RWPE1 (cell line): ENCODE measurements around the gene SKI.

ENCODE experiments used
- CTCF ChIA-PET: fragments of 350-600 bp; sonication (Branson Sonifier 250); formaldehyde crosslinking; extraction: SDS; loops from one replicate; lab custom pipeline; 2021; lab: Yijun Ruan, JAX
- POLR2A ChIA-PET: fragments of 400-600 bp; formaldehyde crosslinking; extraction: SDS; loops from one replicate; lab custom pipeline; 2020; ENCODE audit warnings: antibody characterized with exemption; ENCODE audit not compliant: low non-redundant PET; lab: Yijun Ruan, JAX
- DNase-seq: peaks from one replicate; pipeline ENCODE4 v3.0.0; 2012; ENCODE audit warnings: low spot score
- H3K27ac ChIP-seq: fragments of 450-650 bp; 2 replicates; pipeline ENCODE4 v1.5.1; 2017
- TF ChIP-seq, protein P1 (sequence below): fragments of 450-650 bp; conservative IDR thresholded peaks from 2 replicates; pipeline ENCODE4 v1.5.1; 2017; ENCODE audit warnings: low read depth, mild to moderate bottlenecking

SKI gene

DNA sequence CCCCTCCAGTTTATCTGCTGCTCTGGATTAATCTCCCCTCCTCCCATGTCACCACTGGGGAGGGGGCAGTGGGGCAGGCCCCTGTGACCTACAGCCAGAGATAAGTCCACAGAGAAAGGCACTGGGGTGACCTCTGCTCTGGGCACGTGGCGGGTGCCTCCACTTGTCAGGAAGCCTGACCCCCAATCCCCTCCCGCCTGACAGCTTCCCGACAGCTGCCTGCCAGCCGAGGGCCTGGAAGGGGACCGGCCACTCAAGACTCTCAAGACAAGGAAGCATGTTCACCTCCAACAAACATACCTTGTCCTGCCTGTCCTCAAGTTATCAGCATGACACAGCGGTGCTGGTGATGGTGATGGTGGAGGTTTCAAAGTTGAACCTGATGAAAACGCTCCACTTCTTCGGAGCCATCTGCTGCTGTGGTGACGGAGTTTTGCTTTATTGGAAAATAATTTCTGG is 30.4 kb upstream of the SKI start:
- ChIA-PET CTCF (interaction anchor here (0.9 to 4.1 kb wide), 2 partner anchors 184 to 625 kb away, joined by 3 to 86 read pairs; no protein-coding TSS in a partner anchor), POLR2A (no interaction called here)
- H3K27ac ChIP-seq: peak overlapping the region; percentile 97
- TF ChIP-seq, protein P1, sequence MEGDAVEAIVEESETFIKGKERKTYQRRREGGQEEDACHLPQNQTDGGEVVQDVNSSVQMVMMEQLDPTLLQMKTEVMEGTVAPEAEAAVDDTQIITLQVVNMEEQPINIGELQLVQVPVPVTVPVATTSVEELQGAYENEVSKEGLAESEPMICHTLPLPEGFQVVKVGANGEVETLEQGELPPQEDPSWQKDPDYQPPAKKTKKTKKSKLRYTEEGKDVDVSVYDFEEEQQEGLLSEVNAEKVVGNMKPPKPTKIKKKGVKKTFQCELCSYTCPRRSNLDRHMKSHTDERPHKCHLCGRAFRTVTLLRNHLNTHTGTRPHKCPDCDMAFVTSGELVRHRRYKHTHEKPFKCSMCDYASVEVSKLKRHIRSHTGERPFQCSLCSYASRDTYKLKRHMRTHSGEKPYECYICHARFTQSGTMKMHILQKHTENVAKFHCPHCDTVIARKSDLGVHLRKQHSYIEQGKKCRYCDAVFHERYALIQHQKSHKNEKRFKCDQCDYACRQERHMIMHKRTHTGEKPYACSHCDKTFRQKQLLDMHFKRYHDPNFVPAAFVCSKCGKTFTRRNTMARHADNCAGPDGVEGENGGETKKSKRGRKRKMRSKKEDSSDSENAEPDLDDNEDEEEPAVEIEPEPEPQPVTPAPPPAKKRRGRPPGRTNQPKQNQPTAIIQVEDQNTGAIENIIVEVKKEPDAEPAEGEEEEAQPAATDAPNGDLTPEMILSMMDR: no peak
- no peak for DNase-seq

DNA sequence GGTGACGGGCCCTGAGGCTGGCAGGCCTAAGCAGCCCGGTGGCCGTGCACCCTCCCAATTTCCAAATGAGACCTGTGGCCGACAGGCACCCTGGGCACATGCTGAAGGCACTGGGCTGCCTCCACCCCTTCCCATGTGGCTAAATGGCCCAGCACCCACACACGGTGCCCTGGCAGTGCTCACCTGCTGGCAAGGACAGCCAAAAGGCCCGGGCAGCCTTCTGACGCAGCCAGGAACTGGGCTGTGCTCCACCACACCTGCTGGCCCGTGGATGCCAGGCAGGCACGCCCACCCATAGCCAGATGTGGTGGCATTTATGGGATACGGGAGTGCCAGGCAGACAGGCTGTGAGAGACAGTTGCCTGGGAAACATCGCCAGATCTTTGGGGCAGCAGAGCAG is 29.5 kb upstream of the SKI start:
- H3K27ac ChIP-seq: peak overlapping the region; percentile 97
- POLR2A ChIA-PET: interaction anchor here (0.5 kb wide), 1 partner anchor 9 kb away, joined by 5 read pairs; no protein-coding TSS in a partner anchor
- CTCF ChIA-PET: no interaction called here
- no peak for DNase-seq
- TF ChIP-seq, protein P1: no peak

DNA sequence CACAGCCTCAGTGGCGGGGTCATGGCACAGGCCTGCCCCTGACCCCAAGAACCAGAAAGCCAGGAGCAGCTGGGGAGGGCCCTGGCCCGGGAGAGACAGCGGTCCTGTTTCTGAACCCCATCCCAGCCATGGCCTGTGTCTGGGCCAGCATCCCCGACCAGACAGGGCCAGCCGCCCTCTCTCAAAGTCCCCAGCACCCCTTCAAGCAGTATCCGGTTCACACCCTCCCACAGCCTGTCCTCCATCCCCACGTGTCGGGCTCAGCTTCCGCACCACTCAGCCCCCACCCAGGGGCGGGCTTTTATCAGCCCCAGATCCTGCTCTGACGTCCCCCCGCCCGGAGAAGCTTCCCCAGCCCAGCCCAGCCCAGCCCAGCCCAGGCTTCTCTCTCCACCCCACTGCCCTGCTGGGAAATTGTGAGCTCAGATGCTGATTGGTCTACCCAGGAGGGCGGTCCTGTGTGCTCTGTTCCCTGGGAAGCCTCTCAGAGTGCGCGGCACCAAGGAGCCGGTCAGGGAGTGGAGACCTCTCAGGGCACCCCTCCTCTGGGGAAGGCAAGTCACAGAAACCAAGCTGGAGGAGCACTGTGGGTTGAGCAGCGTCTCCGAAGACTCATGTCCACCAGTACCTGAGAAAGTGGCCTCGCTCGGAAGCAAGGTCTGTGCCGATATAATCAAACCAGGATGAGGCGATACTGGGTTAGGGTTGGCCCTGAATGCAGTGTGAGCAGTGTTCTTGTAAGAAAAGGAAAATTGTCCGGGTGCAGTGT is 28.9 kb upstream of the SKI start:
- DNase-seq: peak; percentile 68
- ChIA-PET POLR2A (interaction anchor here (0.5 kb wide), 1 partner anchor 10 kb away, joined by 5 read pairs; no protein-coding TSS in a partner anchor), CTCF (interaction anchor here (0.6 kb wide), 1 partner anchor 116 kb away, joined by 3 read pairs; no protein-coding TSS in a partner anchor)
- H3K27ac ChIP-seq: peak overlapping the region; percentile 97
- TF ChIP-seq, protein P1: no peak

DNA sequence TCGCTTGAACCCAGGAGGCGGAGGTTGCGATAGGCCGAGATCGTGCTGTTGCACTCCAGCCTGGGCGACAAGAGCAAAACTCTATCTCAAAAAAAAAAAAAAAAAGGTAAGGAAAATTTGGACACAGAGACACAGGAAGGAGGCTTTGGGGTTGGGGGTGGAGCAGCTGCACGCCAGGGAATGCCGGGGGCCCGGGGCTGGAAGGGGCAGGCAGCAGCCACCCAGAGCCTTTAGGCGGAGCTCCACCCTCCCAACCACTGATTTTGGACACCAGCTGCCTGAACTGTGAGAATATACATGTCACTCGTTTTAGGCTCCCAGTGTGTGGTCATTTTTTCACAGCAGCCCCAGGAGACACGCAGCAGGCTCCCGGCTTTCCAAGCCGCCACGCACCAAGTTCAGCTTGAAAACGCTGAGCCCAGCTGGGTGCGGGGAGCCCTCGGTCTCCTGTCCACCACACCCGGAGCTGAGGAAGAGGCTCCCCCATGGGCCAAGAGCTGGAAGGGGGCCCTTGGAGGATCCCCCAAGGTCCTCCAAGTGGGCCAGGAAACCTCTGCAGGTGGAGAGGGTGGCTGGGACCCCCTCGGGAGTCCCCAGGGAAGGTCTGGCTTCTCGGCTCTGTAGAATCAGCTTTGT is 27.7 kb upstream of the SKI start:
- ChIA-PET CTCF (no interaction called here), POLR2A (no interaction called here)
- H3K27ac ChIP-seq: peak overlapping the region; percentile 97
- no peak for DNase-seq
- TF ChIP-seq, protein P1: no peak

DNA sequence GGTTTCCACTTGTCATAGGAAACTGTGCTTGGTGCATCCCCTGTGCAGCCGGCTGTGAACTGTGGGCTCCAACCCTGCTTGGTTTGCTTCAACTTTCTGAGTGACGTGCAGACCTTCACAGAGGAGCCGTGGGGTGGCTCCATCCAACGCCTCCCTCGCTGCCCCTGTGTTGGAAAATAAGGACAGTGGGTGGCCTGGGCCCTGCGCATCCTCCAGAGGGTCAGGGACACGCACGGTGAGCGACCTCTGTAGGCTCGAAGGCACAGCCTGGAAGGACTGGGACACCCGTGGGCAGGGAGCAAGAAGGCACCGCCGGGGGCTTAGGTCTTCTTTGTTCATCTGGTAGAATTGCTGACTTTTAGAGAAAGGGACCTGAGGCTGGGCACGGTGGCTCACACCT is 27.1 kb upstream of the SKI start:
- ChIA-PET POLR2A (no interaction called here), CTCF (no interaction called here)

More for the DNA sequence above, 27.1 kb upstream of the SKI start:
- no peak for DNase-seq
- H3K27ac ChIP-seq: peak overlapping the region; percentile 97
- TF ChIP-seq, protein P1: no peak
